RWPE2 (cell line): ENCODE measurements around the gene CEBPZOS.

Experiments used
- ATAC-seq: fragments of 200-7000 bp; cut with Tn5 transposase; 3 replicates; pipeline ENCODE4 v1.9.1; 2021; ENCODE audit warnings: low read depth
- DNase-seq: peaks from one replicate; pipeline ENCODE4 v3.0.0-alpha.2; 2020; ENCODE audit warnings: low spot score
- H3K27ac ChIP-seq: fragments of 450-650 bp; 2 replicates; pipeline ENCODE4 v1.5.1; 2017; ENCODE audit warnings: mild to moderate bottlenecking; ENCODE audit not compliant: poor library complexity, severe bottlenecking
- H3K27me3 ChIP-seq: fragments of 250-450 bp; sonication (Bioruptor Pico); 2 replicates; pipeline ENCODE4 v1.5.1; 2021; ENCODE audit warnings: mild to moderate bottlenecking, moderate library complexity; ENCODE audit not compliant: insufficient read depth, poor library complexity, severe bottlenecking
- H3K36me3 ChIP-seq: fragments of 250-450 bp; sonication (Bioruptor Pico); 2 replicates; pipeline ENCODE4 v1.5.1; 2020; ENCODE audit warnings: low read depth, mild to moderate bottlenecking, moderate library complexity
- H3K4me1 ChIP-seq: fragments of 250-450 bp; sonication (Bioruptor Pico); 2 replicates; pipeline ENCODE4 v1.5.1; 2021; ENCODE audit warnings: mild to moderate bottlenecking, moderate library complexity; ENCODE audit not compliant: insufficient read depth, poor library complexity, severe bottlenecking
- H3K4me3 ChIP-seq: fragments of 250-450 bp; sonication (Bioruptor Pico); 2 replicates; pipeline ENCODE4 v1.5.1; 2021; ENCODE audit warnings: mild to moderate bottlenecking, moderate library complexity; ENCODE audit not compliant: severe bottlenecking
- H3K9me3 ChIP-seq: fragments of 250-450 bp; sonication (Bioruptor Pico); 2 replicates; pipeline ENCODE4 v1.5.1; 2021; ENCODE audit warnings: mild to moderate bottlenecking, moderate library complexity; ENCODE audit not compliant: severe bottlenecking
- CTCF ChIP-seq: fragments of 450-650 bp; IDR thresholded peaks from one replicate; pipeline ENCODE4 v1.5.1; 2017; ENCODE audit warnings: mild to moderate bottlenecking, moderate library complexity; ENCODE audit not compliant: poor library complexity, severe bottlenecking

CEBPZOS gene

GRCh38 chr2:37154785-37155184 is 41.5 kb upstream of the CEBPZOS start:
- Histone ChIP-seq H3K36me3 (peaks cover 15% of the 10 kb centered on the region), H3K9me3 (no peaks in the 10 kb centered on the region), H3K4me1 (peaks cover 15% of the 10 kb centered on the region), H3K27me3 (no peaks in the 10 kb centered on the region), H3K4me3 (no peak overlapping the region), H3K27ac (no peak overlapping the region)
- no peak for ATAC-seq
- TF ChIP-seq CTCF, result no peak
- no peak for DNase-seq

- DNase-seq, result no peak
- ATAC-seq, result peak; percentile 51
- no peak for TF ChIP-seq CTCF
Observed at GRCh38 chr2:37156071-37156856, 40.0 kb upstream of the CEBPZOS start.

GRCh38 chr2:37156857-37157714 is 39.2 kb upstream of the CEBPZOS start, which contains the start of gene EIF2AK2:
EIF2AK2 (minus strand) TSS chr2:37156980; CDS start chr2:37147806, 9,174 bp downstream.
- ATAC-seq (peak; percentile 95), DNase-seq (peak; percentile 88)
- H3K27ac ChIP-seq, result peak within 1 kb of the TSS; percentile 78
- no peaks in the 10 kb centered on the region for H3K9me3 ChIP-seq
- H3K27me3 ChIP-seq, result no peaks in the 10 kb centered on the region
- H3K4me3 ChIP-seq, result peak within 1 kb of the TSS; percentile 83
- TF ChIP-seq CTCF, result no peak
- H3K4me1 ChIP-seq, result peaks cover 15% of the 10 kb centered on the region
- peaks cover 11% of the 10 kb centered on the region for H3K36me3 ChIP-seq

More at GRCh38 chr2:37156071-37156856, 40.0 kb upstream of the CEBPZOS start:
- Histone ChIP-seq H3K36me3 (peaks cover 15% of the 10 kb centered on the region), H3K4me1 (peaks cover 15% of the 10 kb centered on the region), H3K9me3 (no peaks in the 10 kb centered on the region), H3K27me3 (no peaks in the 10 kb centered on the region), H3K4me3 (peak overlapping the region; percentile 83), H3K27ac (peak overlapping the region; percentile 78)

GRCh38 chr2:37164757-37165156 is 31.5 kb upstream of the CEBPZOS start:
- DNase-seq, result no peak
- H3K36me3 ChIP-seq, result no peaks in the 10 kb centered on the region
- no peak for TF ChIP-seq CTCF
- no peak for ATAC-seq
- no peak overlapping the region for H3K27ac ChIP-seq
- peaks cover 6% of the 10 kb centered on the region for H3K9me3 ChIP-seq
- peaks cover 4% of the 10 kb centered on the region for H3K4me1 ChIP-seq
- no peaks in the 10 kb centered on the region for H3K27me3 ChIP-seq
- no peak overlapping the region for H3K4me3 ChIP-seq
